ENCODE data around the gene RAP1GDS1. TPM values are rescaled to one million over a fixed set of nuclear protein-coding genes. Genes with fewer than 3 reads are reported as not detected.
A peak's percentile ranks its signal among the peaks of the same experiment; 100 is the strongest.

RAP1GDS1 gene
- total and polyA plus RNA-seq, 2 of the 13 experiments (the other 11 are each of a cell fraction or from before 2014, with no cell fraction given): 19.3 to 42.5 TPM

DNA sequence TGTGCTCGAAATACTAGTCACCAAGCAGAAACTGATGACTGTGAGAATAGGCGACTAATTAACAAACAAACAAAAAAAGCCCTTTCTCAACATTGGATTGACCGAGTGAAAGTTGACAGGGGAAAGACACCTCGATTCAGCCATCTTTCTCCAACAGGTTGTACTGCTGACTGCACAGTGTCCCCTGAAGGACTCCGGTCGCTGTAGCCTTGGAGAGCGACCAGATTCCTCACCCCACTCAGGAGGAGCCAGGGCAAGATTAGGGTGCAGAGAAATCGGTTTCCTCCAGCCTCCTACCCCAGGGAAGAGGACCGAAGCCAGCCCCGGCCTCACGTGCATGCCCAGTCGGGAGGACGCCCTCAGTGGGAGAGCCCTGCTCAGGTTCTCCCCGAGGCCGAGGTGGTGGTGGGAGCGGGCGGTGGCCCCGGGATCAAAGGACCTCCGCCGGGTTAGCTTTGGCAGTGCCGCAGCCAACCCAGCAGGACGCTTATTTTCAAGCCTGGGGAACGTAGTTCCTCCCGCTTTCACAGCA, 1.1 kb upstream of the RAP1GDS1 start (continued):
- TF ChIP-seq, protein P1, sequence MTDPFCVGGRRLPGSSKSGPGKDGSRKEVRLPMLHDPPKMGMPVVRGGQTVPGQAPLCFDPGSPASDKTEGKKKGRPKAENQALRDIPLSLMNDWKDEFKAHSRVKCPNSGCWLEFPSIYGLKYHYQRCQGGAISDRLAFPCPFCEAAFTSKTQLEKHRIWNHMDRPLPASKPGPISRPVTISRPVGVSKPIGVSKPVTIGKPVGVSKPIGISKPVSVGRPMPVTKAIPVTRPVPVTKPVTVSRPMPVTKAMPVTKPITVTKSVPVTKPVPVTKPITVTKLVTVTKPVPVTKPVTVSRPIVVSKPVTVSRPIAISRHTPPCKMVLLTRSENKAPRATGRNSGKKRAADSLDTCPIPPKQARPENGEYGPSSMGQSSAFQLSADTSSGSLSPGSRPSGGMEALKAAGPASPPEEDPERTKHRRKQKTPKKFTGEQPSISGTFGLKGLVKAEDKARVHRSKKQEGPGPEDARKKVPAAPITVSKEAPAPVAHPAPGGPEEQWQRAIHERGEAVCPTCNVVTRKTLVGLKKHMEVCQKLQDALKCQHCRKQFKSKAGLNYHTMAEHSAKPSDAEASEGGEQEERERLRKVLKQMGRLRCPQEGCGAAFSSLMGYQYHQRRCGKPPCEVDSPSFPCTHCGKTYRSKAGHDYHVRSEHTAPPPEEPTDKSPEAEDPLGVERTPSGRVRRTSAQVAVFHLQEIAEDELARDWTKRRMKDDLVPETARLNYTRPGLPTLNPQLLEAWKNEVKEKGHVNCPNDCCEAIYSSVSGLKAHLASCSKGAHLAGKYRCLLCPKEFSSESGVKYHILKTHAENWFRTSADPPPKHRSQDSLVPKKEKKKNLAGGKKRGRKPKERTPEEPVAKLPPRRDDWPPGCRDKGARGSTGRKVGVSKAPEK (CRISPR knock-in tag; IDR thresholded peaks at IDR 0.05; ENCODE audit: borderline replicate concordance): no peak
- TF ChIP-seq, protein P2, sequence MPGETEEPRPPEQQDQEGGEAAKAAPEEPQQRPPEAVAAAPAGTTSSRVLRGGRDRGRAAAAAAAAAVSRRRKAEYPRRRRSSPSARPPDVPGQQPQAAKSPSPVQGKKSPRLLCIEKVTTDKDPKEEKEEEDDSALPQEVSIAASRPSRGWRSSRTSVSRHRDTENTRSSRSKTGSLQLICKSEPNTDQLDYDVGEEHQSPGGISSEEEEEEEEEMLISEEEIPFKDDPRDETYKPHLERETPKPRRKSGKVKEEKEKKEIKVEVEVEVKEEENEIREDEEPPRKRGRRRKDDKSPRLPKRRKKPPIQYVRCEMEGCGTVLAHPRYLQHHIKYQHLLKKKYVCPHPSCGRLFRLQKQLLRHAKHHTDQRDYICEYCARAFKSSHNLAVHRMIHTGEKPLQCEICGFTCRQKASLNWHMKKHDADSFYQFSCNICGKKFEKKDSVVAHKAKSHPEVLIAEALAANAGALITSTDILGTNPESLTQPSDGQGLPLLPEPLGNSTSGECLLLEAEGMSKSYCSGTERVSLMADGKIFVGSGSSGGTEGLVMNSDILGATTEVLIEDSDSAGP (CRISPR knock-in tag; IDR thresholded peaks at IDR 0.05; ENCODE audit: borderline replicate concordance): no peak; the same call in 1 of the 2 replicates
- TF ChIP-seq IRF2 (CRISPR knock-in tag; IDR thresholded peaks at IDR 0.05) (no peak), YEATS2 (CRISPR knock-in tag; IDR thresholded peaks at IDR 0.05; ENCODE audit: borderline replicate concordance) (0 out of 2 replicates have a peak, but pooled peaks have one; percentile 8), TBX3 (IDR thresholded peaks at IDR 0.05; ENCODE audit: borderline replicate concordance) (peak; percentile 22; the same call in 1 of the 2 replicates), AGO2 (optimal IDR thresholded peaks at IDR 0.05; ENCODE audit: low read depth, low read length) (no peak), TARDBP (CRISPR knock-in tag; IDR thresholded peaks at IDR 0.05) (no peak), ZNF605 (CRISPR knock-in tag; IDR thresholded peaks at IDR 0.05) (no peak)
- TF ChIP-seq, protein P3, sequence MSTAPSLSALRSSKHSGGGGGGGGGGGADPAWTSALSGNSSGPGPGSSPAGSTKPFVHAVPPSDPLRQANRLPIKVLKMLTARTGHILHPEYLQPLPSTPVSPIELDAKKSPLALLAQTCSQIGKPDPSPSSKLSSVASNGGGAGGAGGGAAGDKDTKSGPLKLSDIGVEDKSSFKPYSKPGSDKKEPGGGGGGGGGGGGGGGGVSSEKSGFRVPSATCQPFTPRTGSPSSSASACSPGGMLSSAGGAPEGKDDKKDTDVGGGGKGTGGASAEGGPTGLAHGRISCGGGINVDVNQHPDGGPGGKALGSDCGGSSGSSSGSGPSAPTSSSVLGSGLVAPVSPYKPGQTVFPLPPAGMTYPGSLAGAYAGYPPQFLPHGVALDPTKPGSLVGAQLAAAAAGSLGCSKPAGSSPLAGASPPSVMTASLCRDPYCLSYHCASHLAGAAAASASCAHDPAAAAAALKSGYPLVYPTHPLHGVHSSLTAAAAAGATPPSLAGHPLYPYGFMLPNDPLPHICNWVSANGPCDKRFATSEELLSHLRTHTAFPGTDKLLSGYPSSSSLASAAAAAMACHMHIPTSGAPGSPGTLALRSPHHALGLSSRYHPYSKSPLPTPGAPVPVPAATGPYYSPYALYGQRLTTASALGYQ (CRISPR knock-in tag; IDR thresholded peaks at IDR 0.05): no peak
- TF ChIP-seq, protein P4, sequence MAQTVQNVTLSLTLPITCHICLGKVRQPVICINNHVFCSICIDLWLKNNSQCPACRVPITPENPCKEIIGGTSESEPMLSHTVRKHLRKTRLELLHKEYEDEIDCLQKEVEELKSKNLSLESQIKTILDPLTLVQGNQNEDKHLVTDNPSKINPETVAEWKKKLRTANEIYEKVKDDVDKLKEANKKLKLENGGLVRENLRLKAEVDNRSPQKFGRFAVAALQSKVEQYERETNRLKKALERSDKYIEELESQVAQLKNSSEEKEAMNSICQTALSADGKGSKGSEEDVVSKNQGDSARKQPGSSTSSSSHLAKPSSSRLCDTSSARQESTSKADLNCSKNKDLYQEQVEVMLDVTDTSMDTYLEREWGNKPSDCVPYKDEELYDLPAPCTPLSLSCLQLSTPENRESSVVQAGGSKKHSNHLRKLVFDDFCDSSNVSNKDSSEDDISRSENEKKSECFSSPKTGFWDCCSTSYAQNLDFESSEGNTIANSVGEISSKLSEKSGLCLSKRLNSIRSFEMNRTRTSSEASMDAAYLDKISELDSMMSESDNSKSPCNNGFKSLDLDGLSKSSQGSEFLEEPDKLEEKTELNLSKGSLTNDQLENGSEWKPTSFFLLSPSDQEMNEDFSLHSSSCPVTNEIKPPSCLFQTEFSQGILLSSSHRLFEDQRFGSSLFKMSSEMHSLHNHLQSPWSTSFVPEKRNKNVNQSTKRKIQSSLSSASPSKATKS (CRISPR knock-in tag; IDR thresholded peaks at IDR 0.05): no peak; the same call in 1 of the 2 replicates

All from HepG2 (cell line).